SJCRH30 (cell line): ENCODE results near the gene SLC12A4. TPM values are rescaled to one million over a fixed set of nuclear protein-coding genes. Genes with fewer than 3 reads are reported as not detected.
"Not testable (repeated sequence)": the region's sequence is repeated elsewhere in the genome, so short reads cannot be mapped to it uniquely, and the experiment has no call there.

Experiments
- DNase-seq, 2 experiments: peaks; one replicate each; pipeline ENCODE4 v3.0.0-alpha.2; 2015 to 2020
- H3K27ac ChIP-seq: fragments of 250-450 bp; sonication (Bioruptor Pico); 2 replicates; pipeline ENCODE4 v1.5.1; 2020; ENCODE audit warnings: mild to moderate bottlenecking, moderate library complexity
- H3K27me3 ChIP-seq: fragments of 250-450 bp; sonication (Bioruptor Pico); 2 replicates; pipeline ENCODE4 v1.5.1; 2020; ENCODE audit warnings: mild to moderate bottlenecking, moderate library complexity
- H3K36me3 ChIP-seq: fragments of 250-450 bp; sonication (Bioruptor Pico); 2 replicates; pipeline ENCODE4 v1.5.1; 2020; ENCODE audit warnings: mild to moderate bottlenecking, moderate library complexity
- H3K4me1 ChIP-seq: fragments of 250-450 bp; sonication (Bioruptor Pico); 2 replicates; pipeline ENCODE4 v1.5.1; 2020; ENCODE audit warnings: mild to moderate bottlenecking, moderate library complexity
- H3K4me3 ChIP-seq: fragments of 250-450 bp; sonication (Bioruptor Pico); 2 replicates; pipeline ENCODE4 v1.5.1; 2020; ENCODE audit warnings: mild to moderate bottlenecking, moderate library complexity
- H3K9me3 ChIP-seq: fragments of 250-450 bp; sonication (Bioruptor Pico); replicated peaks from 2 replicates; pipeline ENCODE4 v1.5.1; 2020; ENCODE audit warnings: mild to moderate bottlenecking, moderate library complexity
- total RNA-seq: library from RNA; depleted of rRNA; stranded (reverse); fragments of >200 nt; shearing (Covaris generic); gene quantifications from 2 replicates; pipeline ENCODE4 v1.2.3, GENCODE V29; 2014

SLC12A4 gene
- total RNA-seq, 1 experiment from 2014 or later, result 15.1 TPM

DNA sequence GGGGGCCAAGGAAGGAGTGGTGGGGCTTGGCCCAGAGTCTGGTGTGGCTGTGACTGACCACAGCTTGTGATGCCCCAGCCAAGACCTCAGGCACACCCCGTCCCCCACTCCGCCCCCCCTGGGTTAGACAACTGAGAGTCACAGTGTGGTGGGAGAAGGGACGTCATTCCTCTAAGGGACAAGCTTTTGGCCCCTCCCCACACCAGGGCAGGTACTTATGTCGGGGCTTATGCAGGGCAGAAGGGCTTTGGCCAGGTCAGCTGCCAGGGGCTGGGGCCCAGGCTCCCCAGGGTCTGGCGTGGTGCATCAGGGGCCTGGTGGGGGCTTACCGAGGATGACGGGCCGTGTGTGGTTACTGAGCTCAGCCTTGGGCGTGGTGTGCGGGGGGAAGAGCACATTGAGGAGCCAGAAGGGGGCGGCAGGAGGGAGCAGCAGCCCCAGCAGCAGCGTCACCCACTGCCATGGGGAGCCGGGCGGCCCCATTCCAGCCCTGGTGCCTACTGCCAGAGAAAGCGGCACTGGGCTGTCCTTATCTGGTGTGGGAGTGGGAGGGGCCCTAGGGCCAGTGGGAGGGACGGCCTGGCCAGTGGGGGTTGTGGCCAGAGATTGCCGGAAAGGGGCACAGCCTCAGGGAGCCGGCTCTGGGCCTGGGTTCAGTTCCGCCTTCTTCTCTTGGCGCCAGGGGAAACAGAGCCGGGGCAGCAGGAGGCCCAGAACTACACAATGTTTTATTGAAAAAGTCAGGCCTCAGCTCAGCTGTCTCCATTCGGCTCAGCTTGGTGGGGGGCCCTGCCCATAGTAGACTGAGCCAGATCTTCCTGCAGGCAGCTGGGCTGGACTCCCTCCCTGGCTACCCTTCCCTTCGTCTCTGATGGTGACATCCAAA is 24.6 kb downstream of the SLC12A4 start, which contains the start of gene LCAT:
LCAT (minus strand) TSS at position 502 of the 886 bp plus-strand sequence; CDS start at position 483, 19 bp downstream.
- Histone ChIP-seq H3K36me3 (peaks cover 6% of the 10 kb centered on the region; the same call in 1 of the 2 replicates), H3K4me3 (no peak within 1 kb of the TSS), H3K27ac (no peak within 1 kb of the TSS), H3K9me3 (no peaks in the 10 kb centered on the region), H3K4me1 (no peaks in the 10 kb centered on the region), H3K27me3 (no peaks in the 10 kb centered on the region)
- DNase-seq, result no peak

- no peaks in the 10 kb centered on the region for H3K27me3 ChIP-seq
- H3K9me3 ChIP-seq, result no peaks in the 10 kb centered on the region
- H3K4me3 ChIP-seq, result no peak overlapping the region
- H3K36me3 ChIP-seq, result peaks cover 6% of the 10 kb centered on the region; the same call in 1 of the 2 replicates
- DNase-seq, result no peak
- H3K4me1 ChIP-seq, result no peaks in the 10 kb centered on the region
- H3K27ac ChIP-seq, result no peak overlapping the region
Observed at GRCh38 chr16:67943256-67943618, 25.2 kb downstream of the SLC12A4 start.

DNA sequence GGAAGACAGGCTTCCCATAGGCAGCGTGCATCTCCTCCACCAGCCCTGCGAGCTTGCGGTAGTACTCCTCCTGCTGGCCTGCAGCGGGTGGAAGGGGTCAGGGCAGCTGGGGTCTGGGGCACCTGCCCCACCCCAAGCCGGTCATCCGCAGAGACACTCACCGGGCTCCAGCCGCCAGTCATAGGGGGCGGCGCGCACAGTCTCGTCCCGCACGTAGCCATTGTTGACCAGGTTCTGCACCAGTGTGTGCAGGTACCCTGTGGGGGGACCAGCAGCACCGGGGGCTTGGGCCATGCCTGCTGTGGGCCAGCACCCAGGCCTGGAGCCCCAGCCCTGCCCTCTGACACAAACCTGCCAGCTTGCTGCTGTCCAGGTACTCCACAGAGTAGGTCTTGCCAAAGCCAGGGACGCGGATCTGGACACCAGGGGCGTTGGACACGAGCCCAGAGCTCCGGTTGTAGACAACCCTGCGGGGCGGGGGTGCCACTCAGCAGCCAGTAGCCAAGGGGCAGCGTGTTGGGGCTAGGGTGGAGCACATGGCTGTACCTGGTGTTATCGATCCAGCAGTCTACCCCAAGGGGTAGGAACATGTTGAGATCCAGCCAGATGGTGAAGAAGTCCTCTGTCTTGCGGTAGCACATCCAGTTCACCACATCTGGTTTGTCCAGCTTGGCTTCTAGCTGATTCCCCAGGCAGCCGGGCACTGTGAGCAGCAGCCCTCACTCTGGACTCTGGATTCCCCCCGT is 25.8 kb downstream of the SLC12A4 start:
- H3K4me3 ChIP-seq, result no peak overlapping the region
- no peaks in the 10 kb centered on the region for H3K4me1 ChIP-seq
- no peaks in the 10 kb centered on the region for H3K27me3 ChIP-seq
- no peak for DNase-seq
- H3K27ac ChIP-seq, result no peak overlapping the region
- H3K36me3 ChIP-seq, result 0 out of 2 replicates have a peak, but pooled peaks cover 6% of the 10 kb centered on the region
- H3K9me3 ChIP-seq, result no peaks in the 10 kb centered on the region

DNA sequence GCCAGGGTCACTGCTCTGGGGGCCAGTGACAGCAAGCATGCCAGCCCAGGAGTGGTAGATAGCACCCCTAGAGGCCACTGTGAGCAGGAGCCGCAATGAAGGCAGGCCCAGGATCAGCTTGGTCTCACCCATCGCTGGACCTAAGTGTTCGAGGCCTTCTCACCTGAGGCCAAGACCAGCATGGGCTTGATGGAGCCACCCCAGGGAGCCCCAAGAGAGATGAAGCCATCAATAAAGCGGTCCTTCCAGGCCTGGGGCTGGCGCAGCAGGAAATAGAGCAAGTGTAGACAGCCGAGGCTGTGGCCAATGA is 26.3 kb downstream of the SLC12A4 start:
- H3K4me3 ChIP-seq, result no peak overlapping the region
- H3K27me3 ChIP-seq, result no peaks in the 10 kb centered on the region
- H3K9me3 ChIP-seq, result no peaks in the 10 kb centered on the region
- H3K36me3 ChIP-seq, result 0 out of 2 replicates have a peak, but pooled peaks cover 5% of the 10 kb centered on the region
- DNase-seq, result peak; percentile 31 to 52
- no peaks in the 10 kb centered on the region for H3K4me1 ChIP-seq
- H3K27ac ChIP-seq, result no peak overlapping the region

- H3K4me3 ChIP-seq, result no peak overlapping the region
- no peak overlapping the region for H3K27ac ChIP-seq
- no peaks in the 10 kb centered on the region for H3K27me3 ChIP-seq
Observed at GRCh38 chr16:67941469-67942199, 26.8 kb downstream of the SLC12A4 start.

GRCh38 chr16:67940446-67941089 is 27.9 kb downstream of the SLC12A4 start:
- Histone ChIP-seq H3K4me3 (no peak overlapping the region), H3K4me1 (no peaks in the 10 kb centered on the region), H3K27ac (no peak overlapping the region), H3K36me3 (0 out of 2 replicates have a peak, but pooled peaks cover 3% of the 10 kb centered on the region), H3K27me3 (no peaks in the 10 kb centered on the region), H3K9me3 (no peaks in the 10 kb centered on the region)
- DNase-seq, result no peak

More at GRCh38 chr16:67941469-67942199, 26.8 kb downstream of the SLC12A4 start:
- DNase-seq, result no peak
- Histone ChIP-seq H3K9me3 (no peaks in the 10 kb centered on the region), H3K4me1 (no peaks in the 10 kb centered on the region), H3K36me3 (0 out of 2 replicates have a peak, but pooled peaks cover 3% of the 10 kb centered on the region)

- H3K9me3 ChIP-seq, result no peaks in the 10 kb centered on the region
- no peak overlapping the region for H3K27ac ChIP-seq
- DNase-seq, result no peak
- no peaks in the 10 kb centered on the region for H3K27me3 ChIP-seq
- no peak overlapping the region for H3K4me3 ChIP-seq
- H3K36me3 ChIP-seq, result no peaks in the 10 kb centered on the region
- no peaks in the 10 kb centered on the region for H3K4me1 ChIP-seq
Observed at GRCh38 chr16:67939507-67940445, 28.7 kb downstream of the SLC12A4 start.

- not testable (repeated sequence) for H3K36me3 ChIP-seq, H3K9me3 ChIP-seq, H3K4me1 ChIP-seq, DNase-seq, H3K4me3 ChIP-seq, H3K27ac ChIP-seq, H3K27me3 ChIP-seq
Observed at GRCh38 chr16:67937713-67938112, 30.7 kb downstream of the SLC12A4 start.

DNA sequence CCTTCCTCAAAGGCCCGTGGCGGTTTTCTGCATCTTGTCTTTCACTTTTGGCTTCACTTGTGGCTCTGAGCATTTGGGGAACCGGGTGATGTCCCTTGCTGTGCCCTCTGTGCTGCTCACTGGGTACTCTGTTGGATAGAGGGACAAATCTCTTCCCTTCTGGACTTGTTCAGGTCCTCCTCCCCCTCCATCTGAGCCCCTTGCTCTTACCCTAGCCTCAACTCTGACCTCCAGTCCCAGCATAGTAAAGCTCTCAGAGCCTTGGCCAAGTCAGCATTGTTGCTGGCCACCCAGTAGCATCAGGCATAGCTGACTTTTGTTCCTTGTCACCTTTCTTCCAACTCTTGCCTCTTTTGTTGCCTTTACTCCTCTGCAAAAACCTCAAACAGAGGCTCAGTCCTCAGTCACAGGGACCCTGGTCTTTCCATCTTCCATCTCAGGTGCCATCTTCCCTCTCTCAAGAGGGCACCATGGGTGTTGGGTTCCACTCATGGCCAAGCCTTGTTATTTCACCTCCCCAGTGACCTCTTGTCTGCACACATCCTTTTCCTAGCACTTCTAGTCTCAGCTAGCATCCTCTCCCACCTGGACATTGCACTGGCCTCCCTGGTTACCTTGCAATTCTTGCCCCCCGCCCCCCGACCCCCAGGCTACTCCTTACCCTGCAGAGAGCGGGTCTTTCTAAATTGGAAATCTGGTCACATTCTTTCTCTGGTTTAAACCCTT is 31.4 kb downstream of the SLC12A4 start:
- Histone ChIP-seq H3K4me3 (peak overlapping the region; percentile 95), H3K27me3 (no peaks in the 10 kb centered on the region), H3K9me3 (no peaks in the 10 kb centered on the region), H3K27ac (peak overlapping the region; percentile 57), H3K36me3 (no peaks in the 10 kb centered on the region), H3K4me1 (0 out of 2 replicates have a peak, but pooled peaks cover 5% of the 10 kb centered on the region)
- no peak for DNase-seq

- DNase-seq, result peak; percentile 43 to 45
- no peaks in the 10 kb centered on the region for H3K9me3 ChIP-seq
- H3K27me3 ChIP-seq, result no peaks in the 10 kb centered on the region
- peak within 1 kb of the TSS; percentile 95 for H3K4me3 ChIP-seq
- 0 out of 2 replicates have a peak, but pooled peaks cover 5% of the 10 kb centered on the region for H3K4me1 ChIP-seq
- H3K36me3 ChIP-seq, result no peaks in the 10 kb centered on the region
- peak within 1 kb of the TSS; percentile 57 for H3K27ac ChIP-seq
Observed at GRCh38 chr16:67936124-67936879, 32.1 kb downstream of the SLC12A4 start, which contains the start of gene PSMB10. PSMB10 (minus strand) TSS chr16:67936850; CDS start chr16:67936749, 101 bp downstream.

- no peaks in the 10 kb centered on the region for H3K36me3 ChIP-seq
- DNase-seq, result peak; percentile 88 to 89
- peak overlapping the region; percentile 95 for H3K4me3 ChIP-seq
- H3K4me1 ChIP-seq, result 0 out of 2 replicates have a peak, but pooled peaks cover 5% of the 10 kb centered on the region
- H3K9me3 ChIP-seq, result no peaks in the 10 kb centered on the region
- H3K27ac ChIP-seq, result peak overlapping the region; percentile 57
- no peaks in the 10 kb centered on the region for H3K27me3 ChIP-seq
Observed at GRCh38 chr16:67935402-67936123, 32.9 kb downstream of the SLC12A4 start.

- DNase-seq, result peak in 1 of 2 experiments; percentile 23
- Histone ChIP-seq H3K36me3 (no peaks in the 10 kb centered on the region), H3K27me3 (no peaks in the 10 kb centered on the region), H3K4me1 (0 out of 2 replicates have a peak, but pooled peaks cover 5% of the 10 kb centered on the region), H3K27ac (no peak overlapping the region), H3K9me3 (no peaks in the 10 kb centered on the region), H3K4me3 (peak overlapping the region; percentile 95)
Observed at GRCh38 chr16:67935101-67935401, 33.4 kb downstream of the SLC12A4 start.
